ENCODE measurements around the gene CA10.

GRCh38 chr17:51904379-51904778 is 254.1 kb downstream of the CA10 start:
- TF ChIP-seq, protein P1, sequence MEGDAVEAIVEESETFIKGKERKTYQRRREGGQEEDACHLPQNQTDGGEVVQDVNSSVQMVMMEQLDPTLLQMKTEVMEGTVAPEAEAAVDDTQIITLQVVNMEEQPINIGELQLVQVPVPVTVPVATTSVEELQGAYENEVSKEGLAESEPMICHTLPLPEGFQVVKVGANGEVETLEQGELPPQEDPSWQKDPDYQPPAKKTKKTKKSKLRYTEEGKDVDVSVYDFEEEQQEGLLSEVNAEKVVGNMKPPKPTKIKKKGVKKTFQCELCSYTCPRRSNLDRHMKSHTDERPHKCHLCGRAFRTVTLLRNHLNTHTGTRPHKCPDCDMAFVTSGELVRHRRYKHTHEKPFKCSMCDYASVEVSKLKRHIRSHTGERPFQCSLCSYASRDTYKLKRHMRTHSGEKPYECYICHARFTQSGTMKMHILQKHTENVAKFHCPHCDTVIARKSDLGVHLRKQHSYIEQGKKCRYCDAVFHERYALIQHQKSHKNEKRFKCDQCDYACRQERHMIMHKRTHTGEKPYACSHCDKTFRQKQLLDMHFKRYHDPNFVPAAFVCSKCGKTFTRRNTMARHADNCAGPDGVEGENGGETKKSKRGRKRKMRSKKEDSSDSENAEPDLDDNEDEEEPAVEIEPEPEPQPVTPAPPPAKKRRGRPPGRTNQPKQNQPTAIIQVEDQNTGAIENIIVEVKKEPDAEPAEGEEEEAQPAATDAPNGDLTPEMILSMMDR (IDR thresholded peaks at IDR 0.05; ENCODE audit: insufficient read depth, low read length, poor library complexity, severe bottlenecking) = no peak
- no peak for TF ChIP-seq EZH2phosphoT487 (conservative IDR thresholded peaks at IDR 0.05; ENCODE audit: low read length)

Measured in SU-DHL-6 (cell line).